AG08395 (cell line): Measurements from ENCODE around the gene HMG20B.
A peak's percentile ranks its signal among the peaks of the same experiment; 100 is the strongest.

Experiments used
- DNase-seq: peaks from one replicate; pipeline ENCODE4 v3.0.0; 2012; ENCODE audit warnings: mixed read lengths, low spot score

HMG20B gene

GRCh38 chr19:3622224-3622623, 49.5 kb downstream of the HMG20B start:
- DNase-seq = no peak

- no peak for DNase-seq
These were observed 51.0 kb downstream of the HMG20B start for GRCh38 chr19:3623716-3624115.

- no peak for DNase-seq
These were observed 53.3 kb downstream of the HMG20B start for GRCh38 chr19:3625996-3626472.

- peak; percentile 100 for DNase-seq
These were observed 54.0 kb downstream of the HMG20B start, which contains the start of gene CACTIN for GRCh38 chr19:3626473-3627350. TSS of gene CACTIN (minus strand) at chr19:3626790. CDS start at chr19:3626762, 28 bp downstream.

GRCh38 chr19:3627351-3627723, 54.6 kb downstream of the HMG20B start:
- DNase-seq = no peak
